Activated CD4-positive, alpha-beta T cell treated with anti-CD3 and anti-CD28 coated beads for 24 hours (primary cell): ENCODE data around the gene IFNG-AS1.

Source experiments
- DNase-seq, 2 donors: peaks; one replicate each; pipeline ENCODE4 v3.0.0-alpha.2; 2020; ENCODE audit warnings: low read depth in 2 of 2

IFNG-AS1 gene

DNA sequence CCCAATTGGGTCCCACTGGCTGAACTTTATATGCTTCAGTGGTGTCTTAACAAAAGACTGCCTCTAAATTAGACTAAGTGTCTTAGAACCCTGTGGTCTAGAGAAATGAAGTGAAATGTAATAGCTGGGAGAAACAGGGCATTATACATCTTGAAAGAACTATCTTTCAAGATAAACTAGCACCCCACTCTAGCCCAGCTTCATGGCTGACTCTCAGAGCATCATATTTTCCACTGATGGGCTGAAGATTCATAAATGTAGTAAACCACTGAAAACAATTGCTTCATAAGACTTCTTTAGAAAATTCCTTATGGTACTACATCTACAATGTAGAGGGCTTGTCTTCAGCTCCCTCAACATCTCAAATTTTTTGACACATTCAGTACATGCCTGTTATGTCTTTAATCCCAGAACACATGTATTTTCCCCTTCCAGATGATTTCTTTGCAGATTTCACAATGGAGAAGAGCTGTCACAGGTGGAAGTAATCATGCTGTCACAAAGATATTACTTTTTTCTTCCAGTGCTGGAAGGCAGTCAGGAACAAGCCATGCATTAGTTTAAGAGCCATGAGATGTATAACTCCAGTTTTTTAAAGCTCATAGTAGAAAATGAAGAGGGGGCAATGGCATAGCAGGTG is 48.5 kb downstream of the IFNG-AS1 start:
- no peak for DNase-seq

DNA sequence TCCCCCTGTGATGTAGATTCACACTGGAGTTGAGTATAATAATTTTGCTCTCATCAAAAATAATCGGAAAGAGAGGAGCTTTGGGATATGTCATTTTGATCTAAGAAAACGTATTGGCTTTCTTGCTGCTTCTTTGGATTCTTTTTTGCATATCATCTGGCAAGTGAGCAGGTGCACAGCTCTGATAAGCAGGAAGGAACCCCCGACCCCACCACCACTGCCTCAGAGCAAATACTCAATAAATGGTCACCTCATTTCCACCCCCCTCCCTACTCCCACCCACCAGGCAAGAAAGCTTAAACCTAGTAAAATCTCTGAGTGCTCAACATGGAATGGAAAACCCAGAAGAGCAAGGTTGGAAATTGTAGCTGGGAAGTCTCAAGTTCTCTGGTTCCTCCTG is 49.4 kb downstream of the IFNG-AS1 start:
- no peak for DNase-seq

DNA sequence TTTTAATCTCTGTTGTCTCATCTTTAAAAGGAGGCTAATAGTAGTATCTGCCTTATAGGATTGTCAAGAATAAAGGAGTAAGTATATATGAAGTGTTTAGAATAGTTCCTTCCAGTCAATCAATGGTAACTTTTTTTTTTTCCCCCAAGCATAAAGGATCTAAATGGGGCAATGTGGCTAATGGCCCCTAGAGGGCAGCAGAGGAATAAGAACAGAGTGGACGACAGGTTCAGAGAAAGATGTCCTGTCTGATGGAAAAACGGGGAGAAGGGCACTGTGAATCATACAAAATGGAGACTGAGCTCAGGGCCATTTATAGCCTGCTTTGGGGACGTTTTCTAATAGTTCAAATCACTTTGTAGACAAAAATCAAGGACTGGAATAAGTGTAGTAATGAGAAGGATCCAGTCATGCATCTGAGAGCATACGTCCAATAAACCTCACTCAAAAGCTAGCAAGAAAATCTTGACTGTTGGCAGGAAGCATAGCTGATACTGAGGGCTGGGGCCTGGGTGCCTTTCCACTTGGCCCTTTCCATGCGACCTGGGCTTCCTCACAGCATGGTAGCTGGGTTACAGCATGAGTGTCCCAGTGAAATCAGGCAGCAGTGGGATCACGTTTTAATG is 51.3 kb downstream of the IFNG-AS1 start:
- DNase-seq: peak; percentile 37 to 49

DNA sequence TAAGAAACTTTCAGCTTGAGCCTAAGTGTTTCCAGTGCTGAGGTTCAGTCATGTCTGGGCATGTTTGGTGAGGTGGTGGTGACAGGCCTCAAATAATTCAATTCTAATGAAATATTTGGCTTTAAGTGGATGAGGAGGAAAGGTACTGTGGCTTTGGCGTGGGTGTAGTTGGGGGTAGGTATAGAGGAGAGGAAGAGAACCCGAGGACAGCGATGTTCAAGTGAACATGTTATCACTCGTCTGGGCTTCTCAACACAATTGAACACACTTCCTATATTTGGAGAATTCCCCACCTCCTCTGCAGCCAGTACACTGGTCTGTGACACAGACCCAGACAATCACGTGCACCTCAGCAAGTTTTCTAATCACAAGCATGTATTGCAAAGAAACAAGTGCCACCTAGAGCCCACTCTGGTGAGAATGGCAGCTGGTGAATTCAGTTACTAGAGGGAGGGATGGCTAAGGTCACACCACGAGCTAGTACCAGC is 53.0 kb downstream of the IFNG-AS1 start:
- DNase-seq: no peak

DNA sequence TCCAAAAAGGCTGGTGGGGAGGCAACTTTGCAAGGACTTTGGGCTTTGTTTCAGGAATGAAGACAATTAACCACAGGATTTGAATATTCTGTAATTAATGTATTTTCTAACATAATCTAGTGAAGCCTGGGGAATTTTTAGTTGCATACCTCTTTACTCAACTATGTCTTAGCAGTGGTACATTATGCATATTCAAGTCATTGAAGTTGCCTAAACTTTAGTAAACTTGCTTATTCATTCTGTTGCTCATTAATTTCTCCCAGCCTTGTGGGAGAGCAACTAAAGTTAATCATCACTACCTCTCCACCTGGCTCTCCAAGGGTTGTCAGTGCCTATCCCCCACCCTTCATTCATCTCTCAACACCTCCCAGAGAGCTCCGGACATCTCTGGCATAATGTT is 54.2 kb downstream of the IFNG-AS1 start:
- no peak for DNase-seq

DNA sequence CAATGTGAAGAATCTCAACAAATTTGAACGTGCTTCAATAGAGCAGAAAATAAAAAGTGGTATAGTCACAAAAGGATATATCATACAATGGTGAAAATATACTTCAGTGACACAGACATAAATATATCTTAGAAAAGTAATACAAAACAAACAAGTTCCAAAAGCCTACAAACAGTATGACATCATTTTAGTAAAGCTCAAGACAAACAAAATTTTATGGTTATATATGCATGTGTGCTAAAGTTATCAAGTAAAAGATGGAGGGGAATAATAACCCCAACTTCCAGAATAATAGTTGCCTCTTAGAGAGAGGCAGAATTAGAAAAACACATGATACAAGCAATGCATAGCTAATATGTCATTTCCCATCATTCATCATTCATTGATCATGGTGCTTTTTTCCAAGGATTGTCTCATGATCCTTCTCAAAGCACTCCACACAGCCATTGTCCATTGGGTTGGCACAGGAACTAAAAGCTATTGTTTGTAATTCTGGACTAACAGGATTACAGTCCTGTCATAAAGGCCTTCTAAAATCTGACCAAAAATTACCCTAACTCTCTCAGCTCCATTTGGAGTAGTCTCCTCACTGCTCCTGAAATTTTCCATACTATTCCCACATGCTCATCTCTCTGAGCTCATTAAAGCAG is 59.5 kb downstream of the IFNG-AS1 start:
- DNase-seq: no peak

DNA sequence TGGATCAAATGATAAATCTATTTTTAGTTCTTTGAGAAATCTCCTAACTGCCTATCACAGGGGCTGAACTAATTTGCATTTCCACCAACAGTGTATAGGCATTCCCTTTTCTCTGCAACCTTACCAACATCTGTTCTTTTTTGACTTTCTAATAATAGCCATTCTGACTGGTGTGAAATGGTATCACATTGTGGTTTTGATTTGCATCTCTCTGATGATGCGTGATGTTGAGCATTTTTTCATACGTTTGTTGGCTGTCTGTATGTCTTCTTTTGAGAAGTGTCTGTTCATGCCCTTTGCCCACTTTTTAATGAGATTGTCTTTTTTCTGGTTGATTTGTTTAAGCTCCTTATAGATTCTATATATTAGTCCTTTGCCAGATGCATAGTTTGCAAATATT is 67.1 kb downstream of the IFNG-AS1 start:
- DNase-seq: no peak

DNA sequence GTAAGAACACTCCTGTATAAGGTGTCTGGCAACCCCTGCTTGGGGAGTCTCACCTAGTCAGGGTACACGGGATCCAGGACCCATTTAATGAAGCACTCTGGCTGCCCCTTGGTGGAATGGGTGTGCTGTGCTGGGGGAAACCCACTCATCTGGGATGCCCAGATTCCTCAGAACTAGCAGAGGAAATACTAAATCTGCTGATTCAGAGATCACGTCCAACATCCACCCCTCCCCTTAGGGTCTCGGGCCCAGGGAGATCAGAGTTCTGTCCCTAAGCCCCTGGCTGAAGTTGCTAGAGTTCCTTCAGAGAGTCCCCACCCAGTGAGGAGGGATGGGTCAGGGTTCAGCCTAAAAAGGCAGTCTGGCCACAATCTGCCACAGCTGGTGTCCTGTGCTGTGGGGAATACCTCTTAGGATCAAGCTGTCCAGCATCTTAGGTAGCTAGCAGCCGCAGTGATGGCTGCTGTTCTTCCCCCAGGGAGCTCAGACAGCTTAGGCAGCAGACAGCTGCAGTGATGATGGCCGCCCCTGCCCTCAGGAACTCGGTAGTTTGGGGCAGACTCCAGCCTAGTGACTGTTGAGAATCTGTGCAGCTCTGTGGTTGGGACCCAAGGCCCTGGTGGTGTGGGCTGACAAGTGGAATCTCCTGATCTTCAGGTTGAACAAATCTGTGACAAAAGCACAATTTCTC is 74.8 kb downstream of the IFNG-AS1 start:
- no peak for DNase-seq

DNA sequence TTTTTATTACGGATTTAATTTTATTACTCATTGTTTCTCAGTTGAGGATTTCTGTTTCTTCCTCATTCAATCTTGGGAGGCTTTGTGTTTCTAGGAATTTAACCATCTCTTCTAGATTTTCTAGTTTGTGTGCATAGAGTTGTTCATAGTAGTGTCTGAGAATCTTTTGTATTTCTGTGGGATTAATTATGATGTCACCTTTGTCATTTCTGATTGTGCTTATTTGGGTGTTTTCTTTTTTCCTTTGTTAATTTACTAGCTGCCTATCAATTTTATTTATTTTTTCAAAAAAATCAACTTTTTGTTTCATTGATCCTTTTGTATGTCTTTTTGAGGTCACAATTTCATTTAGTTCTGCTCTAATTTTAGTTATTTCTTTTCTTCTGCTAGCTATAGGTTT is 75.9 kb downstream of the IFNG-AS1 start:
- DNase-seq: no peak

DNA sequence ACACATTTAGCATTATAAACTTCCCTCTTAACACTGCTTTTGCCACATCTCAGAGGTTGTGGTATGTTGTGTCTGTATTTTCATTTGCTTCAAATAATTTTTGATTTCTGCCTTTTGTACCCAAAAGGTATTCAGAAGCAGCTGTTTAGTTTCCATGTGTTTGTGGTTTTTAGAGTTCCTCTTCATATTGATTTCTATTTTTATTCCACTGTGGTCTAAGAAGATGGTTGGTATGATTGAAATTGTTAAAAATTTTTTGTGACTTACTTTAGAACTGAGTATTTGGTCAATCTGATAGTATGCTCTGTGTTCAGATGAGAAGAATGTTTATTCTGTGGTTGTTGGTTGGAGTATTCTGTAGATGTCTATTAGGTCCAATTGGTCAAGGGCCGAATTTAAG is 76.4 kb downstream of the IFNG-AS1 start:
- DNase-seq: no peak

DNA sequence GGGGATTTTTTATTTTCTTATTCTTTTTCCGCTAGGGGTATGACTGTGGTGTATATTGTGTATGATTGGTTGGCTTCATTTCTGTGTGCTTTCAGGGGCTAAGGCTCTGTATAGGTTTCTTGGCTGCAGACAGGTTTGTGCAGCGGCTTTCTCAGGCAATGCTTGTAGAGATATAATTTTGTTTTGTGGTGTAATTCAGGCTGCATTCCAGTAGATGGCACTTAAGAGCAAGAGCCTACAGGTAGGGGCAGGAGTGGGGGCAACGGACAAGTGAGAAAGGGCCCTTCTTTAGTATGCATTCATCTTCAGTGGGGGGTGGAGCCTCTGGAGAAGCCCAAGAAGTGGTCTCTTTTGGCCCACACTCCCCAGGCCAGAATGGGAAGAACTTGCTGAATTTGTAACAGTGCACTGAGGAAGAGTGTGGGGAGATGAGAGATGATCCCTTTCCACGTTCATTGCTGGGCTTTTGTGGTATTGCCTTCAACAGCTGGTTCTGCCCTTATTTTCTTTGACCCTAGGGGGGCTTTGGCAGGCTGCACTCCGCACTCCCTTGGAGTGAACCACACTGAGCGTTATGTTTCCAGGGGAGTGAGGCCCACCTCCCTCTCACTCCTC is 78.6 kb downstream of the IFNG-AS1 start:
- DNase-seq: no peak

DNA sequence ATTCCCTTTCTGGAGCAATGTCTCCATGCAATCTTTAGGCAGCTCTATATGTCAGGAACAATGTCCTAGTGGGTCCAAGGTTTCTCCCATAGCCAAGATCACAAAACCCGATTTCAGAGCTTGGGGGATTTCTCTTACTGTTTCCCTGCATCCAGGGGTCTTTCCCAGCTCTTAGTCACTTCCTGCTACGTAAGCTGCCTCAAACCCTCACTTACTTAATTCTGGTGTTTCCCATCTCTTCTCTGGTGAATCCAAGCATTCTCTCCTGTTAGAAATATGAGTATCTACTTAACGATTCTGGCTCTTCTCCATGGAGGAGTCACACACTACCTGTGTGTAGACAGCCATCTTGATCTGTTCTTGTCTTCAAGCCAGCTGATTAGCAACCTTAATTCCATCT is 80.0 kb downstream of the IFNG-AS1 start:
- no peak for DNase-seq
